ENCODE data around the gene GALNT7. TPM values are rescaled to one million over a fixed set of nuclear protein-coding genes. Genes with fewer than 3 reads are reported as not detected.

GALNT7 gene
- total RNA-seq, 4 donors from 2014 or later: 37.1 to 139 (median 96.4) TPM

DNA sequence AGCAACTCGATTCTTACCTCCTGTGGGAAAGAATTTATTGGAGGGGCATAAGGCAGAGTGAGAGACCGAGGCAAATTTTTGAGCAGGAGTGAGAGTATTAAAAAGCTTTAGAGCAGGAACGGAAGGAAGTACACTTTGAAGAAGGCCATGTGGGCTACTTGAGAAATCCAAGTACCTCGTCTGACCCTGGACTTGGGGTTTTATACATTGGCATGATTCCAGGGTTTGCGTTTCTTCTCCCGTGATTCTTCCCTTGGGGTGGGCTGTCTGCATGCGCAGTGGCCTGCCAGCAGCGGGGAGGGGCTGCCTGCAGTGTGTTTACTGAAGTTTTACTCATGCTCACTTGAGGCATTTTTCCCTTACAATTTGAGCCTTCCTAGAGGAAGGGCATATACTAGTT is 3.4 kb downstream of the GALNT7 start:
- TF ChIP-seq, protein P1, sequence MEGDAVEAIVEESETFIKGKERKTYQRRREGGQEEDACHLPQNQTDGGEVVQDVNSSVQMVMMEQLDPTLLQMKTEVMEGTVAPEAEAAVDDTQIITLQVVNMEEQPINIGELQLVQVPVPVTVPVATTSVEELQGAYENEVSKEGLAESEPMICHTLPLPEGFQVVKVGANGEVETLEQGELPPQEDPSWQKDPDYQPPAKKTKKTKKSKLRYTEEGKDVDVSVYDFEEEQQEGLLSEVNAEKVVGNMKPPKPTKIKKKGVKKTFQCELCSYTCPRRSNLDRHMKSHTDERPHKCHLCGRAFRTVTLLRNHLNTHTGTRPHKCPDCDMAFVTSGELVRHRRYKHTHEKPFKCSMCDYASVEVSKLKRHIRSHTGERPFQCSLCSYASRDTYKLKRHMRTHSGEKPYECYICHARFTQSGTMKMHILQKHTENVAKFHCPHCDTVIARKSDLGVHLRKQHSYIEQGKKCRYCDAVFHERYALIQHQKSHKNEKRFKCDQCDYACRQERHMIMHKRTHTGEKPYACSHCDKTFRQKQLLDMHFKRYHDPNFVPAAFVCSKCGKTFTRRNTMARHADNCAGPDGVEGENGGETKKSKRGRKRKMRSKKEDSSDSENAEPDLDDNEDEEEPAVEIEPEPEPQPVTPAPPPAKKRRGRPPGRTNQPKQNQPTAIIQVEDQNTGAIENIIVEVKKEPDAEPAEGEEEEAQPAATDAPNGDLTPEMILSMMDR (IDR thresholded peaks at IDR 0.05): no peak
- no peaks in the 10 kb centered on the region for H3K9me3 ChIP-seq
- no peak overlapping the region for H3K27ac ChIP-seq
- peaks cover 0 to 38% (median 0%) of the 10 kb centered on the region in 4 donors for H3K4me1 ChIP-seq
- no peaks in the 10 kb centered on the region for H3K36me3 ChIP-seq
- no peak overlapping the region for H3K4me3 ChIP-seq
- DNase-seq: no peak
- no peaks in the 10 kb centered on the region for H3K27me3 ChIP-seq

DNA sequence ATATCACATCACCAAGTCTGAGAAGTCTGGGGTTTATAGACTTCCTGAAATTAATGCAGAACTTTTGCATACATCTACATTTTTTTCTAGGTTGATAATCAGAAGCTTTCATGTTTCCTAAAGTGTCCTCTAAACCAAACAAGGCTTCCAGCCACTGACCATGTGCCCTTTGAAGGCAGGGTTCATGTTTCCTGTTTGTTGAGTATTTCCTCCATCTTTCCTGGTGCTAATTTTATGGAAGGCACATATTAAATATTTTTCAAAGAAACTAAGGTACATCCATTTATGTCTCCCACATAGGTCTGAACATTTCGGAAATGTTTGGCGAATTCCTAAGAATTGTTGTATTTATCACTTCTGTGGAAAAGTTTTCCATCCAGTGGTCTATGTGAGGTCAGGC is 5.6 kb downstream of the GALNT7 start:
- Histone ChIP-seq H3K27ac (no peak overlapping the region), H3K4me3 (no peak overlapping the region), H3K36me3 (no peaks in the 10 kb centered on the region), H3K27me3 (no peaks in the 10 kb centered on the region), H3K9me3 (no peaks in the 10 kb centered on the region), H3K4me1 (peaks cover 0 to 38% (median 0%) of the 10 kb centered on the region in 4 donors)
- TF ChIP-seq POLR2A (IDR thresholded peaks at IDR 0.05): no peak
- TF ChIP-seq, protein P1 (IDR thresholded peaks at IDR 0.05): no peak
- no peak for DNase-seq

DNA sequence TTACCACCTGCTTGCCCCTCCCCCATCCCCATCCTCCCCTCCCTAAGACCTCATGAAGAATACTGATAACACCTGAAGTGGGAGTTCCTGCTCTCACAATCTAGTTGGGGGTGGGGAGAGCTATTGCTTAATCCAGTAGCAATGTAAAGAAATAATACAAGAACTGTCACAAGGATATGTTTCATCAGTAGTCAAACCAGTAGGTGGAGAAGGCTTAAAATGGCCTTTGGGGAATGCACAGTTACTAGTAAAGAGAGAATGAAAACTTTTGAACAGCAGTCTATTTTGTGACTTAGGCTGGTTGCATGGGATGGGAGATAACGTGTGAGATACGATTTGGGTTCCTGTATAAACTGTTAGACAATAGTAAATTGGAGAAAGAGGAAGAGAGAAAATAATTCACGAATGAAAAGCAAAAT is 6.0 kb downstream of the GALNT7 start:
- H3K9me3 ChIP-seq: no peaks in the 10 kb centered on the region
- H3K4me3 ChIP-seq: no peak overlapping the region
- H3K36me3 ChIP-seq: no peaks in the 10 kb centered on the region
- H3K27ac ChIP-seq: no peak overlapping the region
- H3K27me3 ChIP-seq: no peaks in the 10 kb centered on the region
- TF ChIP-seq, protein P1 (IDR thresholded peaks at IDR 0.05): no peak
- TF ChIP-seq POLR2A (IDR thresholded peaks at IDR 0.05): no peak
- peaks cover 0 to 38% (median 0%) of the 10 kb centered on the region in 4 donors for H3K4me1 ChIP-seq
- DNase-seq: no peak

DNA sequence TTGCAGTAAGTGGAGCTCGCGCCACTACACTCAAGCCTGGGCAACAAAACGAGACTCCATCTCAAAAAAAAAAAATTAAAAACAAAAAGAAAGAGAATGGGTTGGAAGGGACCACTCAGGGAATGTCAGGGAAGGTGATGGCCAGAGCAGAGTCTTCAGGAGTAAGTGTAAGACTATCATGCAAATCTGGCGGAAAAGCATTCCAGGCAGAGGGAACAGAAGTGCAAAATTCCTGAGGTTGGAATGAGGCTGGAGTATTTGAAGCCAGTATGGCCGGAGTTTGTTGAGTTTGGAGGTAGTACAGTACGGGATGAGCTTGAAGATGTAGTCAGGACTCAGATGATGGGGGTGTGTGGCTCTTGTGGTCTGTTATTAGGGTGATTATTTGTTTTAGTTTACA is 7.4 kb downstream of the GALNT7 start:
- TF ChIP-seq, protein P1 (IDR thresholded peaks at IDR 0.05): no peak
- TF ChIP-seq POLR2A (IDR thresholded peaks at IDR 0.05): no peak
- no peaks in the 10 kb centered on the region for H3K9me3 ChIP-seq
- no peak overlapping the region for H3K4me3 ChIP-seq
- peaks cover 0 to 33% (median 0%) of the 10 kb centered on the region in 4 donors for H3K4me1 ChIP-seq
- H3K36me3 ChIP-seq: no peaks in the 10 kb centered on the region
- no peak for DNase-seq
- no peaks in the 10 kb centered on the region for H3K27me3 ChIP-seq
- no peak overlapping the region for H3K27ac ChIP-seq

DNA sequence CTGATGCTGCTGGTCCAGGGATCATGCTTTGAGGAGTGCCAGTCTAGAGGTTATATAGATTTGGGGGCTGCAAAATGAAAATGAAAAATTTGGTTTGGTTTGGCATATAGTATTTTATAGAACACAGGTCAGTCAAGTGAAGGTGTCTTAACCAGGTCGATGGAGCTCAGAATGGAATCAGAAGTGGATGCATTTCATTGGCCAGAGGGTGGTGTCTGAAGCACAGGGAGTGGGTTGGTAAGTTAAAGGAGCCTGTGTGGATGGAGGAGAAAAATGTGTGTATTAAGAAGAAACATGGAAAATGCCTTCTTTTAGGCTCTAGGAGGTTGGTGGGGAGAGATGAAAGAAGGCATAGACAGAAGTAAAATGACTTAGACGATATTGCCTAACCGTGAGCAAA is 8.6 kb downstream of the GALNT7 start:
- TF ChIP-seq POLR2A (IDR thresholded peaks at IDR 0.05): no peak
- TF ChIP-seq, protein P1 (IDR thresholded peaks at IDR 0.05): no peak
- Histone ChIP-seq H3K4me1 (peaks cover 0 to 30% (median 0%) of the 10 kb centered on the region in 4 donors), H3K9me3 (no peaks in the 10 kb centered on the region), H3K27ac (no peak overlapping the region), H3K36me3 (no peaks in the 10 kb centered on the region), H3K27me3 (no peaks in the 10 kb centered on the region), H3K4me3 (no peak overlapping the region)
- no peak for DNase-seq

DNA sequence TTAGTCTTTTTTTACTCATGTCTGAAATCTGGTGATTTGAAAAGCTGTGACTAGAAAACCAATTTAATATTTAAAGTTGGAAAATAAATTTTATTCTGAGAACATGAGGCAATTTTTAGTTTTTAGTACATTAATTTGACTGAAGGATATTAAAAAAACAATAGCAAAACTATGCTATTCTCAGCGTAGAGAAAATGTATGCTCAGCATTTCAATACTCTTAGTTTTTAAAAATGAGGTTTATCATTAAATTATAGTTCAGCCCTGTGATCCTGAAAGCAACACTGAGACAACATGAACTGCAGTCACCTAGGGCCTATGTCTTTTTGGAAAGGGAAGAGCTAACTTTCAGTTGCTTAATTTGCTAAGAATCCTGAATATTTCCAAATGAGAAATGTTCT is 9.5 kb downstream of the GALNT7 start:
- Histone ChIP-seq H3K9me3 (no peaks in the 10 kb centered on the region), H3K36me3 (no peaks in the 10 kb centered on the region), H3K4me1 (peaks cover 0 to 25% (median 0%) of the 10 kb centered on the region in 4 donors), H3K27me3 (no peaks in the 10 kb centered on the region), H3K4me3 (no peak overlapping the region), H3K27ac (no peak overlapping the region)
- TF ChIP-seq, protein P1 (IDR thresholded peaks at IDR 0.05): no peak
- no peak for TF ChIP-seq POLR2A (IDR thresholded peaks at IDR 0.05)
- no peak for DNase-seq

All from Peyer's patch (tissue), 4 donors.